B cell (primary cell): ENCODE results near the gene KHDC3L.

Experiments used
- EZH2 ChIP-seq: IDR thresholded peaks from 2 replicates; pipeline ENCODE4 v1.6.1; 2012; ENCODE audit warnings: borderline replicate concordance, low read depth, mild to moderate bottlenecking, moderate library complexity, low read length; ENCODE audit not compliant: insufficient read depth, poor library complexity, severe bottlenecking
- TF ChIP-seq, protein P1 (sequence below): fragments of 200-600 bp; IDR thresholded peaks from one replicate; pipeline ENCODE4 v1.8.0; 2022; ENCODE audit warnings: antibody characterized with exemption, mild to moderate bottlenecking

GRCh38 chr6:73348550-73349204 lies 13.8 kb upstream of the KHDC3L start:
- TF ChIP-seq, protein P1, sequence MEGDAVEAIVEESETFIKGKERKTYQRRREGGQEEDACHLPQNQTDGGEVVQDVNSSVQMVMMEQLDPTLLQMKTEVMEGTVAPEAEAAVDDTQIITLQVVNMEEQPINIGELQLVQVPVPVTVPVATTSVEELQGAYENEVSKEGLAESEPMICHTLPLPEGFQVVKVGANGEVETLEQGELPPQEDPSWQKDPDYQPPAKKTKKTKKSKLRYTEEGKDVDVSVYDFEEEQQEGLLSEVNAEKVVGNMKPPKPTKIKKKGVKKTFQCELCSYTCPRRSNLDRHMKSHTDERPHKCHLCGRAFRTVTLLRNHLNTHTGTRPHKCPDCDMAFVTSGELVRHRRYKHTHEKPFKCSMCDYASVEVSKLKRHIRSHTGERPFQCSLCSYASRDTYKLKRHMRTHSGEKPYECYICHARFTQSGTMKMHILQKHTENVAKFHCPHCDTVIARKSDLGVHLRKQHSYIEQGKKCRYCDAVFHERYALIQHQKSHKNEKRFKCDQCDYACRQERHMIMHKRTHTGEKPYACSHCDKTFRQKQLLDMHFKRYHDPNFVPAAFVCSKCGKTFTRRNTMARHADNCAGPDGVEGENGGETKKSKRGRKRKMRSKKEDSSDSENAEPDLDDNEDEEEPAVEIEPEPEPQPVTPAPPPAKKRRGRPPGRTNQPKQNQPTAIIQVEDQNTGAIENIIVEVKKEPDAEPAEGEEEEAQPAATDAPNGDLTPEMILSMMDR = no peak
- TF ChIP-seq EZH2 = no peak
